DOHH2 (cell line): ENCODE measurements around the gene HSPB9.

ENCODE experiments used
- H3F3A ChIP-seq: fragments of 200-600 bp; sonication (generic), shearing (Covaris generic); 2 replicates; pipeline ENCODE4 v1.6.0; 2016; ENCODE audit warnings: antibody characterized with exemption, mild to moderate bottlenecking; ENCODE audit not compliant: control insufficient read depth, insufficient read depth
- H3K27ac ChIP-seq: fragments of 200-600 bp; sonication (generic); 2 replicates; pipeline ENCODE4 v1.5.1; 2014; ENCODE audit warnings: low read depth, mild to moderate bottlenecking, low read length, moderate library complexity
- H3K27me3 ChIP-seq: fragments of 200-600 bp; sonication (generic); 2 replicates; pipeline ENCODE4 v1.6.1; 2014; ENCODE audit warnings: mild to moderate bottlenecking, low read length, mixed read lengths; ENCODE audit not compliant: control insufficient read depth
- H3K36me3 ChIP-seq: fragments of 200-600 bp; sonication (generic); 2 replicates; pipeline ENCODE4 v1.6.1; 2014; ENCODE audit warnings: mild to moderate bottlenecking, low read length, moderate library complexity, mixed read lengths; ENCODE audit not compliant: control insufficient read depth
- H3K4me1 ChIP-seq: fragments of 200-600 bp; sonication (generic); 2 replicates; pipeline ENCODE4 v1.6.1; 2014; ENCODE audit warnings: mild to moderate bottlenecking, low read length, mixed read lengths; ENCODE audit not compliant: control insufficient read depth
- H3K4me2 ChIP-seq: fragments of 200-600 bp; sonication (generic); 2 replicates; pipeline ENCODE4 v1.6.0; 2014; ENCODE audit warnings: mild to moderate bottlenecking, low read length, moderate library complexity
- H3K4me3 ChIP-seq: fragments of 200-600 bp; sonication (generic); 2 replicates; pipeline ENCODE4 v1.5.1; 2014; ENCODE audit warnings: mild to moderate bottlenecking, low read length, mixed read lengths
- H3K79me2 ChIP-seq: fragments of 200-600 bp; sonication (generic); 2 replicates; pipeline ENCODE4 v1.6.1; 2014; ENCODE audit warnings: mild to moderate bottlenecking, low read length, mixed read lengths; ENCODE audit not compliant: control insufficient read depth
- H3K9me2 ChIP-seq: fragments of 200-600 bp; sonication (generic); replicated peaks from 2 replicates; pipeline ENCODE4 v1.6.1; 2014; ENCODE audit warnings: mild to moderate bottlenecking, low read length, mixed read lengths; ENCODE audit not compliant: control insufficient read depth
- H3K9me3 ChIP-seq: fragments of 200-600 bp; sonication (generic); 2 replicates; pipeline ENCODE4 v1.6.1; 2014; ENCODE audit warnings: antibody characterized with exemption, low read length, mixed read lengths; ENCODE audit not compliant: control insufficient read depth, insufficient read depth
- H4K20me1 ChIP-seq: fragments of 200-600 bp; sonication (generic); 2 replicates; pipeline ENCODE4 v1.6.0; 2014; ENCODE audit warnings: low read depth, mild to moderate bottlenecking, antibody characterized with exemption, low read length, moderate library complexity; ENCODE audit not compliant: control insufficient read depth, insufficient read depth
- EZH2phosphoT487 ChIP-seq: fragments of 200-600 bp; sonication (generic); IDR thresholded peaks from 2 replicates; pipeline ENCODE4 v1.6.1; 2017; ENCODE audit warnings: borderline replicate concordance, mild to moderate bottlenecking, antibody characterized with exemption, low read length, moderate library complexity, mixed read lengths
- TF ChIP-seq, protein P1 (sequence below): fragments of 200-600 bp; sonication (generic); IDR thresholded peaks from one replicate; pipeline ENCODE4 v1.5.1; 2014; ENCODE audit warnings: antibody characterized with exemption, mild to moderate bottlenecking, low read depth, low read length; ENCODE audit not compliant: poor library complexity, severe bottlenecking

HSPB9 gene, protein sequence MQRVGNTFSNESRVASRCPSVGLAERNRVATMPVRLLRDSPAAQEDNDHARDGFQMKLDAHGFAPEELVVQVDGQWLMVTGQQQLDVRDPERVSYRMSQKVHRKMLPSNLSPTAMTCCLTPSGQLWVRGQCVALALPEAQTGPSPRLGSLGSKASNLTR

DNA sequence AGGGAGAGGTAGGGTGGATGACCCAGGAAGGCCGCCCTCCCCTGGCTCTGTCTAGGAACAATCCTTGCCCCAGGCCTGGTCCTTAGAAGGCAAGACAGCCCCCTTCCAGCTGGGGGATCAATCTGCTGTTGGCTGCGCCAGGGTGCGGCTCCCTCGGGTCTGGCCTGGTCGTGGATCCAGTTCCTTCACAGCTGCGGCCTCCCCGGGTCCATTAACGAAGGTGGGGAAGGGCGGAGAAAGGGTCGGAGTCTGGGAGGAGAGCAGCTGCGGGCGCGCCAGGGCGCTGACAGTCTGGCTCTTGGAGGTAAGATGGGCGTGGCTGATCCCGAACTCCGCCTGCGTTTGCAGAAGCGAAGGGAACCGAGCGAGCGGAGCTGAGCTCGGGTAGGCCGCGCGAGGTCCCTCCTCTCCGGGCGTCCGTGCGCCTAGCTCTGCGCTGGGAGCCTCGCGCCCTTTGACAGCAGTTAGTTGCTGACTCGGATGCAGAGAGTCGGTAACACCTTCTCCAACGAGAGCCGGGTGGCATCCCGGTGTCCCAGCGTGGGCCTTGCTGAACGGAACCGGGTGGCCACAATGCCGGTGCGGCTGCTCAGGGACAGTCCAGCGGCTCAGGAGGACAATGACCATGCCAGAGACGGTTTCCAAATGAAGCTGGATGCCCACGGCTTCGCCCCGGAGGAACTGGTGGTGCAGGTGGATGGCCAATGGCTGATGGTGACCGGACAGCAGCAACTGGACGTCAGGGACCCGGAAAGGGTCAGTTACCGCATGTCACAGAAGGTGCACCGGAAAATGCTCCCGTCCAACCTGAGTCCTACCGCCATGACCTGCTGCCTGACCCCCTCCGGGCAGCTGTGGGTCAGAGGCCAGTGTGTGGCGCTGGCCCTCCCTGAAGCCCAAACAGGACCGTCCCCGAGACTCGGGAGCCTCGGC, at the start of gene HSPB9:
Gene HSPB9 (plus strand): TSS at position 434 of the 933 bp plus-strand sequence. CDS start 47 bp downstream, at position 481.
- TF ChIP-seq EZH2phosphoT487 = no peak
- TF ChIP-seq, protein P1, sequence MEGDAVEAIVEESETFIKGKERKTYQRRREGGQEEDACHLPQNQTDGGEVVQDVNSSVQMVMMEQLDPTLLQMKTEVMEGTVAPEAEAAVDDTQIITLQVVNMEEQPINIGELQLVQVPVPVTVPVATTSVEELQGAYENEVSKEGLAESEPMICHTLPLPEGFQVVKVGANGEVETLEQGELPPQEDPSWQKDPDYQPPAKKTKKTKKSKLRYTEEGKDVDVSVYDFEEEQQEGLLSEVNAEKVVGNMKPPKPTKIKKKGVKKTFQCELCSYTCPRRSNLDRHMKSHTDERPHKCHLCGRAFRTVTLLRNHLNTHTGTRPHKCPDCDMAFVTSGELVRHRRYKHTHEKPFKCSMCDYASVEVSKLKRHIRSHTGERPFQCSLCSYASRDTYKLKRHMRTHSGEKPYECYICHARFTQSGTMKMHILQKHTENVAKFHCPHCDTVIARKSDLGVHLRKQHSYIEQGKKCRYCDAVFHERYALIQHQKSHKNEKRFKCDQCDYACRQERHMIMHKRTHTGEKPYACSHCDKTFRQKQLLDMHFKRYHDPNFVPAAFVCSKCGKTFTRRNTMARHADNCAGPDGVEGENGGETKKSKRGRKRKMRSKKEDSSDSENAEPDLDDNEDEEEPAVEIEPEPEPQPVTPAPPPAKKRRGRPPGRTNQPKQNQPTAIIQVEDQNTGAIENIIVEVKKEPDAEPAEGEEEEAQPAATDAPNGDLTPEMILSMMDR = no peak
- H3K36me3 ChIP-seq = peaks cover 49% of the 10 kb centered on the region
- H4K20me1 ChIP-seq = no peaks in the 10 kb centered on the region
- no peak within 1 kb of the TSS for H3K27ac ChIP-seq
- no peaks in the 10 kb centered on the region for H3K27me3 ChIP-seq
- no peaks in the 10 kb centered on the region for H3K9me3 ChIP-seq
- peaks cover 2% of the 10 kb centered on the region; the same call in 1 of the 2 replicates for H3F3A ChIP-seq
- no peak within 1 kb of the TSS for H3K4me3 ChIP-seq
- peaks cover 20% of the 10 kb centered on the region for H3K4me1 ChIP-seq
- H3K79me2 ChIP-seq = peaks cover 6% of the 10 kb centered on the region
- no peak within 1 kb of the TSS for H3K4me2 ChIP-seq
- no peaks in the 10 kb centered on the region for H3K9me2 ChIP-seq

DNA sequence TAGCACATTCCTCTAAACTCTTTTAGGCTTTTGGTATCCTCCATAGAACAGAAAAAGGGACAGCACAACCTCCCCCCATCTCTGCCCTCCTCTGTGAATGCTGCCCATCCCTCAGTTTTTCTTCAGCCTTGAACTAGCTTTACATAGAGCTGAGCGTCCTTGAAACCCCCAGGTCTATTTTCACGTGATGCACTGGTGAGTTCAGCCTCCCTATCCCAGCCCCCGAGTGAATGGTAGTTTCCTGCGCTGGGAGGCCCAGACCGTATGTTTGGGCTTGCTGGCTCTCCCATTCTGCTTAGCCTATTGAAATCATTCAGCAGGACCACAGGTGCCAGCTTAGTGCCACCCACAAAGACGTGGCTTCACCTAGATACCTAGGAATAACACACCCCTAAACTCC, 46.8 kb upstream of the HSPB9 start:
- Histone ChIP-seq H3K27ac (no peak overlapping the region), H3K4me3 (no peak overlapping the region), H3F3A (no peaks in the 10 kb centered on the region), H3K9me3 (no peaks in the 10 kb centered on the region), H3K4me1 (peaks cover 9% of the 10 kb centered on the region; the same call in 1 of the 2 replicates), H3K27me3 (peaks cover 47% of the 10 kb centered on the region), H3K9me2 (no peaks in the 10 kb centered on the region), H4K20me1 (no peaks in the 10 kb centered on the region), H3K4me2 (no peak overlapping the region), H3K36me3 (no peaks in the 10 kb centered on the region), H3K79me2 (no peaks in the 10 kb centered on the region)
- no peak for TF ChIP-seq EZH2phosphoT487
- TF ChIP-seq, protein P1 = no peak

DNA sequence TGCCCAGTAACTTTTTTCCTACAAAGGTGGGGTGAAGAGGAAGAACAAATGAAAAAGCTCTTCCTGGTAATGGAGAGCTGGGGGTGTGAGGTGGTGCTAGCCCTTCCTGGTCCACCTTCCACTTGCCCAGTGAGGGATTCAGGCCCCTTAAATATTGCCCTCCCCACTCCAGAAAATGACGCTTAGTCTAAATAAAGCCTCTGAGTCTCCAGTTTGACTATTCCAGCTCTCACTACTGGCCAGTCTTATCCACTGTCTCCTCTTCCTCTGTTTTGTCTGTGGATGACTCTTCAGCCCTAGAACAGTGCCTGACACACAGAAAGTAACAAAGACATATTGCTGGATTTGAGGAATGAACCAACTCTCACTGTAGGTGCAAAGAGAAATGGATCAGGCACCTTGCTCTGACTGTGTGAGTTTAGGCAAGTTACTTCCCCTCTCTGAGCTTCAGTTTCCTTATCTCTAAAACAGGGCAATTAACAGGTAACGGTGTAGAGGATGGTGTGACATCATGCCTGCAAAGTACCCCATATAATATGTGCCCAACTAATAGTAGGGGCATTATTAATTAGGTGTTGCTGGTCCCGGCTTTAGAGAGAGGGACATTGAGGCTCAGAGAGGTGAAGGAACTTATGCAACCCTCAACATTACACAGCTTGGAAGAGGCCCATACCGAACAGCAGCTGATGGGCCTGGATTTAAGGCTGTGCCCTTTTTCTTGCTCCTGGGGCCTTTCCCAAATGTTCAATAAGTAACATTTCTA, 45.6 kb upstream of the HSPB9 start:
- Histone ChIP-seq H3K27ac (no peak overlapping the region), H3K36me3 (no peaks in the 10 kb centered on the region), H3K4me2 (no peak overlapping the region), H3K27me3 (peaks cover 38% of the 10 kb centered on the region), H3K4me1 (peaks cover 4% of the 10 kb centered on the region; the same call in 1 of the 2 replicates), H4K20me1 (no peaks in the 10 kb centered on the region), H3K4me3 (no peak overlapping the region), H3K9me3 (no peaks in the 10 kb centered on the region), H3K9me2 (no peaks in the 10 kb centered on the region), H3K79me2 (no peaks in the 10 kb centered on the region), H3F3A (no peaks in the 10 kb centered on the region)
- TF ChIP-seq, protein P1 = no peak
- TF ChIP-seq EZH2phosphoT487 = no peak
